ENCODE data around the gene CELA2A. TPM values are rescaled to one million over a fixed set of nuclear protein-coding genes. Genes with fewer than 3 reads are reported as not detected.
A peak's percentile ranks its signal among the peaks of the same experiment; 100 is the strongest.

The CELA2A gene
- total and polyA plus RNA-seq, 9 of the 15 experiments (the other 6 are each of a cell fraction or from before 2014, with no cell fraction given), result 0.62 TPM; not detected in 8

- Histone ChIP-seq H3K27me3 (ENCODE audit: control insufficient read depth in 2 of 2, insufficient read depth in 2 of 2, low read length in 2 of 2) (no peaks in the 10 kb centered on the region), H3K4me3 (no peak overlapping the region), H3K27ac (ENCODE audit: extremely low read depth, low read depth, low read length) (no peak overlapping the region; the same call in 2 of the 3 replicates), H4K20me1 (replicated peaks; ENCODE audit: control insufficient read depth, insufficient read depth, low read length) (peaks cover 9% of the 10 kb centered on the region; the same call in 1 of the 2 replicates), H3K4me1 (replicated peaks in 1 of 2; ENCODE audit: control insufficient read depth in 2 of 2, insufficient read depth in 2 of 2, low read length in 2 of 2) (peaks cover 23 to 62% of the 10 kb centered on the region in 2 experiments; a peak in 4 of 5 replicates), H3K9me1 (ENCODE audit: control insufficient read depth, insufficient read depth, low read length) (peaks cover 9% of the 10 kb centered on the region), H3K9me3 (replicated peaks; ENCODE audit: control insufficient read depth, insufficient read depth, low read depth, low read length) (no peaks in the 10 kb centered on the region), H2AFZ (ENCODE audit: low read depth, low read length) (no peak overlapping the region), H3K36me3 (ENCODE audit: control insufficient read depth, insufficient read depth, low read length) (peaks cover 33% of the 10 kb centered on the region; the same call in 2 of the 3 replicates), H3K9ac (ENCODE audit: insufficient read depth in 1 of 2, low read depth in 2 of 2, low read length in 2 of 2) (0 out of 4 replicates have a peak overlapping the region, but pooled peaks of 1 of the 2 experiments have one; percentile 22), H3K4me2 (ENCODE audit: insufficient read depth, low read length) (no peak overlapping the region), H3K79me2 (ENCODE audit: control insufficient read depth, insufficient read depth, low read length) (peaks cover 14% of the 10 kb centered on the region; the same call in 1 of the 3 replicates)
- ChIA-PET CTCF (ENCODE audit: low intra/inter-chr PET ratio) (no interaction called here), POLR2A (interaction anchor here (0.6 kb wide), 1 partner anchor 98 kb away, joined by 3 read pairs; no protein-coding TSS in a partner anchor)
- in situ Hi-C loops (cut with MboI) (loop anchor here (10.0 kb wide), 1 partner anchor 298 kb away; no protein-coding TSS in a partner anchor), intact Hi-C loops (cut with micrococcal nuclease) (no loop called here)
- WGBS (ENCODE audit: insufficient coverage, low coverage, missing lambda C conversion rate), result 94% methylated on average over 8 of the region's 8 CpGs
- no TSS peak for BruUV-seq (replicated peaks)
- no peak for DNase-seq (ENCODE audit: extremely low read depth in 1 of 4, low spot score in 3 of 4)
- no peak for ATAC-seq
- TF ChIP-seq KDM1A (IDR thresholded peaks at IDR 0.05) (no peak), RBFOX2 (IDR thresholded peaks at IDR 0.05; ENCODE audit: low read depth, low read length) (peak; percentile 30; the same call in 1 of the 2 replicates)
- FAIRE-seq, result no peak
Observed at GRCh38 chr1:15422871-15423270, 33.7 kb upstream of the CELA2A start.

- Histone ChIP-seq H3K9ac (ENCODE audit: insufficient read depth in 1 of 2, low read depth in 2 of 2, low read length in 2 of 2) (peak overlapping the region; percentile 6 to 15; a peak in 2 of 4 replicates), H3K9me1 (ENCODE audit: control insufficient read depth, insufficient read depth, low read length) (peaks cover 8% of the 10 kb centered on the region), H3K27me3 (ENCODE audit: control insufficient read depth in 2 of 2, insufficient read depth in 2 of 2, low read length in 2 of 2) (no peaks in the 10 kb centered on the region), H3K27ac (ENCODE audit: extremely low read depth, low read depth, low read length) (no peak overlapping the region; the same call in 2 of the 3 replicates), H3K4me3 (no peak overlapping the region), H3K9me3 (replicated peaks; ENCODE audit: control insufficient read depth, insufficient read depth, low read depth, low read length) (no peaks in the 10 kb centered on the region), H2AFZ (ENCODE audit: low read depth, low read length) (no peak overlapping the region), H4K20me1 (replicated peaks; ENCODE audit: control insufficient read depth, insufficient read depth, low read length) (peaks cover 9% of the 10 kb centered on the region; the same call in 1 of the 2 replicates), H3K4me1 (replicated peaks in 1 of 2; ENCODE audit: control insufficient read depth in 2 of 2, insufficient read depth in 2 of 2, low read length in 2 of 2) (peaks cover 23 to 61% of the 10 kb centered on the region in 2 experiments; a peak in 4 of 5 replicates), H3K79me2 (ENCODE audit: control insufficient read depth, insufficient read depth, low read length) (peaks cover 14% of the 10 kb centered on the region; the same call in 1 of the 3 replicates), H3K36me3 (ENCODE audit: control insufficient read depth, insufficient read depth, low read length) (peaks cover 37% of the 10 kb centered on the region; the same call in 2 of the 3 replicates), H3K4me2 (ENCODE audit: insufficient read depth, low read length) (peak overlapping the region; percentile 42; the same call in 1 of the 2 replicates)
- 67% methylated on average over 11 of the region's 11 CpGs for WGBS (ENCODE audit: insufficient coverage, low coverage, missing lambda C conversion rate)
- POLR2A ChIA-PET, result interaction anchor here (0.6 kb wide), 2 partner anchors 99 to 1344 kb away, joined by 3 read pairs; no protein-coding TSS in a partner anchor
- no TSS peak for BruUV-seq (replicated peaks)
- ATAC-seq (no peak), FAIRE-seq (no peak), DNase-seq (ENCODE audit: extremely low read depth in 1 of 4, low spot score in 3 of 4) (no peak)
- in situ Hi-C loops (cut with MboI) (loop anchor here (10.0 kb wide), 1 partner anchor 299 kb away; no protein-coding TSS in a partner anchor), intact Hi-C loops (cut with micrococcal nuclease) (no loop called here)
- CTCF ChIA-PET (ENCODE audit: low intra/inter-chr PET ratio), result no interaction called here
- no peak for TF ChIP-seq POLR2A (conservative IDR thresholded peaks at IDR 0.05)
- no peak for TF ChIP-seq HDAC8 (tag; IDR thresholded peaks at IDR 0.05)
- TF ChIP-seq HDAC2 (IDR thresholded peaks at IDR 0.05), result peak; percentile 89
- peak; percentile 99 for TF ChIP-seq BCOR (IDR thresholded peaks at IDR 0.05)
- 0 out of 4 replicates have a peak, but pooled peaks of 1 of the 2 experiments have one; percentile 20 for TF ChIP-seq HDAC1 (IDR thresholded peaks at IDR 0.05)
- TF ChIP-seq HEY1 (CRISPR knock-in tag; IDR thresholded peaks at IDR 0.05; ENCODE audit: borderline replicate concordance), result no peak
- TF ChIP-seq ELF2 (CRISPR knock-in tag; IDR thresholded peaks at IDR 0.05), result no peak
- TF ChIP-seq NFIX (CRISPR knock-in tag; IDR thresholded peaks at IDR 0.05; ENCODE audit: low read depth), result no peak
- no peak for TF ChIP-seq ZMIZ1 (IDR thresholded peaks at IDR 0.05; ENCODE audit: low read depth in 2 of 2, low read length in 2 of 2)
- TF ChIP-seq POLR2G (IDR thresholded peaks at IDR 0.05; ENCODE audit: low read depth, low read length), result no peak
Observed at GRCh38 chr1:15423355-15424077, 33.0 kb upstream of the CELA2A start.

Measured in K562 (cell line).